ENCODE measurements around the gene NELL1.
"Not testable (repeated sequence)": the region's sequence is repeated elsewhere in the genome, so short reads cannot be mapped to it uniquely, and the experiment has no call there.

Gene NELL1

DNA sequence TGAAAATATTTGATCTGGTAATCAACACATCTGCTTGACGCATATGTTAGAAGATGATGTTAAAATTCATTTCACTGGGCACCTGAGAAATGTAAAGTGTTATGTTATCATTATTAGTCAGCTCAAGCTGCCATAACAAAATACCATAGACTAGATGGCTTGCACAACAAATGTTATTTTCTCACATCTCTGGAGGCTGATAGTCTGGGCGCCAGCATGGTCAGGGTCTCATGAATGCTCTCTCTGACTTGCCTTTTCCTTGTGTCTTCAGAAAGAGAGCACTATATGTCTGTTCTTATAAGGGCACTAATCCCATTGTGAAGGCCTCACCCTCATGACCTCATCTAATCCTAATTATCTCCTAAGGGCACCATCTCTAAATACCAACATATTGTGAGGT, 435.3 kb downstream of the NELL1 start:
- DNase-seq (ENCODE audit: low read depth in 2 of 3, low spot score in 1 of 3), result no peak

DNA sequence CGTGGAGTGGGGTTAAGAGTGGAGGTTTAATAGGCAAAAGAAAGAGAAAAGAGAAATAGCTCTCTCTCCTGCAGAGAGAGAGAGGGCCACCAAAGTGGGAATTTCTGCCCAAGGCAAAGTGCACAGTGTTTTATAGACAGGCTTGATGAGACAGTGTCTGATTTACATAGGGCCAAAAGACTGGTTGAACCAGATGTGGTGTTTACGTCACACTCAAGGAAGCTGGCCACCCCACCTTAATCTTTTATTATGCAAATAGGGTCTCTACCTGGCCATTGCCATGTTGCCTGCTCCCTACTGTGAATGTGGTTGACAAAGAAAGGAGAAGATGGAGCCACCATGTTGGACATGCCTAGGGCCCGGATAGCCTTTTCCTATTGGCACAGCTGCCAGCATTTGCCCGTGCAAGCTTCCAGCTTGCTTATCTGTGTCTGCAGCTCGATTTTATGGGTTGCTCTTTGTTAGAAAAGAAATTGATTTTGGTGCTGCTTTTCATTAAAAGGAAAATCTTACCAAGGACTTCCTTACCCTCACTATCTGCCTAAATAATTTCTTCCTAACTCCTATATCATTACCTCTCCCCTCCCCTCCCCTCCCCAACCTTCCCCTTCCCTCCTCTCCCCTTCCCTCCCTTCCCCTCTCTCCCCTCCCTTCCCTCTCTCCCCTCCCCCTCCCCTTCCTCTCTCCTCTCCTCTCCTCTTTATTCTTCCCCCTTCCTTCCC, 436.0 kb downstream of the NELL1 start:
- no peak for DNase-seq (ENCODE audit: low read depth in 2 of 3, low spot score in 1 of 3)

DNA sequence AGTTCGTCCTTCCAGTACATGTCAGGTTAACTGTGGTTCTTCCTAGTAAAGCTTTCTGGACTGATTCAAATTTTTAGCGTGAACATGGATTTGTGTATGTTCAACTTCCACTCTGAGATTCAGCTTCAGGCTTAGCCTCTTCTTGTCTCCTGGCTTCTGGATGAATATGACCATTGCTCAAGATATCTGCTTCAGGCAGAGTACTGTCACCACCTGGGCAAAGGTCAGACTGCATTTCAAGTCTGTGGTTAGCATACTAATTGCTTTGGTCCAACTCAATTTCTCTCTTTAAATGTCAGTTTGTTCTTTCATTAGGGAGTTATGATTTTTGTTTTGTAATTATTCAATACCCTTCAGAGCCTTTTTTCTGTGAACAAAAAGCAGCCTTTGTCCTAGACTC, 440.0 kb downstream of the NELL1 start:
- DNase-seq (ENCODE audit: low read depth in 2 of 3, low spot score in 1 of 3), result no peak

DNA sequence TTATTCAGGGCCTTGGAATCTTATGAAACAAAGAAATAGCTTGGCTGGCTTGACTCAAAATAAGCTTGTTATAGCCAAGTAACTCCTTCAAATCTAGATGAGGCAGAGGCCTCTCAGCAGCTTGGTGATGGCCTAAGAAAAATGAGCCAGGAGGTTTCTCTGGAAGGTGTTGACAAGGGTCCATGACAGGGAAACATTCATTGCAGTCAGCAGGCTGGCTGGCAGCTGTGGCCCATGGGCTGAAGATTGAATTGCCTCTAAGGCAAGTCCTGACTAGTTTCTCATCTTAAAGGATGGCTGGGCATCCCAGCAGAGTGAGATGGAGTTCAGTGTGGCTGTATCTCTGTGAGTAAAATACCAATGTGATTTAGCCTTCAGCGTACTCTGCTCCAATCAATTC, 441.0 kb downstream of the NELL1 start:
- DNase-seq (ENCODE audit: low read depth in 2 of 3, low spot score in 1 of 3), result no peak

DNA sequence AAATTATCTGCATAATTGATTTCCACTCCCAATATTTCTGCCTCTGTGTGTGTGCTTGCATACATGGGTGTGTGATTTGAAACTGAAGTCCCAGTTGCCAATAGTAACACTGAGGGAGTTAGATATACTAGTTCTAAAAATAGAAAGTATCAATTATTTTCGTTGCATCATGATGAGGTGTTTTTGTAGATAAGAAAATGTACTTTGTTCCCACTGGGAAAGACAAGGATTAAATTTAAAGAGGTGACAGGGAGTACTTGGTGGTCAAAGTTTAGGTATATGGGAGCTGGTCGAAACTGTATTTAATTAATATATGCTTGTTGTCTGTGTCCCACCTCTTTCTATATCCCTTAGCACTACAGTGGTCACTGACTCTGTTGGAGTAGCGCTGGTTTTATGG, 444.5 kb downstream of the NELL1 start:
- no peak for DNase-seq (ENCODE audit: low read depth in 2 of 3, low spot score in 1 of 3)

DNA sequence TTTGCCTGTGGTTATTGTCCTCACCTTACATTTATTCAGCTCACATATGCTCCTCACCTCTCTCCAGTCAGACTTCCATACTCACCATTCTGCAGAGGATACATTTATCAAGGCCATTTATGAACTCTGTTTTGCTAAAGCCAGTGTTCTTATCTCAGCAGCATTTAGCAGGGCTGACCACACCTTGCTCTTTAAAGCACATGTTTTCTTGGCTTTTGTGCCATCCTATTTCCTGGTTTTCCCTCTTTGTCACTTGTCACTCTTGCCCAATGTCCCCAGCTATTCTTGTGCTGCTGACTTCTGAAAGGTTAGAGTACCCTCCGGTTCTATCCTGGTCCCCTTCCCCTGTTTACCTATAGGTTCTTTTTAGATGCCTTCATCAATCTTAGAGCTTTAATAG, 446.6 kb downstream of the NELL1 start:
- no peak for DNase-seq (ENCODE audit: low read depth in 2 of 3, low spot score in 1 of 3)

DNA sequence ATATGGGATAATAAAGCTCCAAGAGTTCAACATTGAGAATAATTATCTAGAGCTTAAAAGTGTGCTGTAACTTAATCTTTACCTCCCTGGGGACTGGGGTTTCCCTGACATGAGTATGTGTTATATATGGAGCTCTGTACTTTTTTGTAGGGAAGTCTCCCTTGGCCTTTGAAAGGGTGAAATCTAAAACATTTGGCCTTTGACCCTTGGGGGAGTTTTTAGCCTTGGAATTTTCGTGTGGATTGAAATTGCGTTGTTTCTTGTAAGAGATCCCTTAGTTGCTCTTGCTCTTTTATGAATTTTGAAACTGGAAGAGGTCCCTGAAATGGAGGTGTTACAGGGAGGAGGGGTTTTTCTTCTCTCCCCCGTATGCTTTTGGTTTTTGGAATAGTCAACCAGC, 450.0 kb downstream of the NELL1 start:
- no peak for DNase-seq (ENCODE audit: low read depth in 2 of 3, low spot score in 1 of 3)

DNA sequence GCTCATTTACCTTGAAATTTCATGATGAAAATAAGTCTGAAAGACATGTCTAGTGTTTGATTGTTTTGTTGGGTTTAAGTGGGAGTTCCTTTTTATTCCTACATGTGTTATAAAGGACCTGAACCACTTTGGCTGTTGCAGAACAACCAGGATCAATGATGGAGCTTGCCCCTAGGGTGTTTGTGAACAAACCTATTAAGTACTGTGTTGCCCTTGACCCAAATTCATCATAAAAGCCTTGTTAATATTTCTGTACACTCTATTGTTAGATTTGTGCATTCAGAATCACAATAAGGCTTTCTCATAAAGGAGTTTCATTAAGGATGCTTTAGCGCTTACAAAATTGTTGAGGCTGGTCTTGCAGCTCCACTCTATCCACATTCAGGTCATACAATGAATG, 452.6 kb downstream of the NELL1 start:
- no peak for DNase-seq (ENCODE audit: low read depth in 2 of 3, low spot score in 1 of 3)

DNA sequence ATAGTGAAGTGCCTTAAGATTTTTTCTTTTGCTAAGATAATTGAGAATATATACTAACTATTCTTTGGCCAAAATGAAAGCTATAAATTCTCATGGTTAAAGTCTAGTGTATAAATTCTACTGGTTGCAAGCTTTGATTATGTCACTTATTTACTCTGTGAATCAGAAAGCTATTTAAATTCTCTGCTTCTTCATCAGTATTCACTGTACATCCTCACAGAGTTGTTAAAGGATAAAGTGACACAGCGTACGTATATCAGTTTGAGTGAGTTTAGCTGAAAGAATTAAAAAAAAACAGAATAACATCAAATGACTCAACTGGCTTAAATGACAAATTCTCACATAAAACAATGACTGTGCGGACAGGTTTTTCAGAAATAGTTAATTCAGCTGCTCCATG, 453.1 kb downstream of the NELL1 start:
- DNase-seq (ENCODE audit: low read depth in 2 of 3, low spot score in 1 of 3), result no peak

DNA sequence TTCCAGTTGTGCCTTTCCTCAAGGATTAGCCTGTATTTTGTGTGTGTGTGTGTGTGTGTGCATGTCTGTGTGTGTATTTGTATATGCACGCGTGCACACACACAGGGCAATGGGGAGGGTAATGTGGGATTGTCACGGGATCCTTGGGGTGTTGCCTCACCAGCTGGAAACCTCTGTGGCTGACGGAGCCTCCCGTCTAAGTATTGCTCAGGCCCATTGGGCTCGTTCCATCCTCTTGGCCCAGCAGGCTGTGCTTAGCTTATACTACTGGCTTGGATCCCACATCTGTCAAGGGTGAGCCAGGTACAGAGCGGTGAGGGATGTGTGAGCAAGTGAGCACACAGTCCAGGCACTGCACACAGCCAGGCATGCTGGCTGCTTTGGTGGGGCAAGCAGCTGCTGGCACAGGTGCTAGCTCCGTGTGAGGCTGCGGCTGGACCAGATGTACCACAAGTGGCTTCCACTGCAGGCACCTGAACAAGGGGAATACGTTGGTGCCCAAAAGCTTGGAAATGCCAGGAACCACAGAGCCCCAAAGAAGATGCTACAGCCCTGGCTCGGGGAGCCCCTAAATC, 462.8 kb downstream of the NELL1 start:
- no peak for DNase-seq (ENCODE audit: low read depth in 2 of 3, low spot score in 1 of 3)

DNA sequence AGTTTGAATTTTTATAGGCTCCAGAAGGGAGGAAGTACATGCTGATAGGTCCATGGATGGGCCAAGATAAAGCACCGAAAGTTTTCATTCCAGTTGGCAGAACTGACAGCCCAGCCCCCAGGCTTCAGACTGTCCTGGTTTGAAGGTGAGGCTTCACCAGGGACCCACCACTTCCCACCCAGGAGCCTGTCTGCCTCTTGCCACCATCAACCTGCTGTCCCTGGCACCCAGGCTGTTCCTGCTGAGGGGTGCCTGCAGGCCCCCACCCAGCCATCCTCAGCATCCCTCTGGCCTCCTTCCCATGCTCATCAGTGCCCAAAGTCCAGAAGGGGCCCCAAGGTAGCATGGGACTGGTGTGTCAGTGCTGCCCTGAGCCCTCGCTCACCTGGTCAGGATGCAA, 463.9 kb downstream of the NELL1 start:
- DNase-seq (ENCODE audit: low read depth in 2 of 3, low spot score in 1 of 3), result no peak

DNA sequence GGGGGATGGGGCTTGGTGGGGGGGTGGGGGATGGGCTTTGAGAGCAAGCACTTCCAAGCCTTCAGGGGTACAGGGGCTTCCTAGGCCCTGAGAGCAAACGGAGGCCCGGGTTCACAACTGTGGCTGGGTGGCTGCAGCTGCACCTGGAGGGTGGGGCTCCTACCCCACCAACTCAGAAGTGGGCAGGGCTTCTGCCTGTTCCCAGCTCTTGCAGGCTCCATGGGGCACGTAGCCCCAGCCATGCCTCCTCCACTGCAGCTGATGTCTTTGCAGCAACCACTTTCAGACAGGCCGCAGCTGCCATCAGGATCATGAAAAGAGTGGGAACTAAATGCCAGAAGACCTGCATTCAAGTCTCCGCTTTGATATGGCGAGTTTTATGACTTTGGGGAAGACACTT, 464.3 kb downstream of the NELL1 start:
- no peak for DNase-seq (ENCODE audit: low read depth in 2 of 3, low spot score in 1 of 3)

DNA sequence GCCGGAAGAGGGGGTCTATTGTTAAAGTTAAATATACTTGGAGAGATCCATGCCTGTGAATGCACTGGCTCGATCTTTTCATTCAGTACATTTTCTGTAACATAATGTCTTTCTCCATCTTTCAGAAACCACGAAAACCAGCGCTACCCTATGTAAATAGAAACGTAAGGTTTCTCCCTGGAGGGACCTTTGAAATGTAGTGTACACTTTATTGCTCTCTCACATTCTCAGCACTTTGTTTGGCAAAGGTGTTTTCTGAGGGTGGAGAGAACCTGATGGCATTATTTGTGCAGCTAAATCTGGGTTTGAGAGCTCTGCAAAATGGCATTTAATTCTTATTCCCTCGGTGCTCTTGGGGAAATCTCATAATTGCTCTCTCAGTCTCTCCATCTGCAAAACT, 468.4 kb downstream of the NELL1 start:
- DNase-seq (ENCODE audit: low read depth in 2 of 3, low spot score in 1 of 3), result no peak

DNA sequence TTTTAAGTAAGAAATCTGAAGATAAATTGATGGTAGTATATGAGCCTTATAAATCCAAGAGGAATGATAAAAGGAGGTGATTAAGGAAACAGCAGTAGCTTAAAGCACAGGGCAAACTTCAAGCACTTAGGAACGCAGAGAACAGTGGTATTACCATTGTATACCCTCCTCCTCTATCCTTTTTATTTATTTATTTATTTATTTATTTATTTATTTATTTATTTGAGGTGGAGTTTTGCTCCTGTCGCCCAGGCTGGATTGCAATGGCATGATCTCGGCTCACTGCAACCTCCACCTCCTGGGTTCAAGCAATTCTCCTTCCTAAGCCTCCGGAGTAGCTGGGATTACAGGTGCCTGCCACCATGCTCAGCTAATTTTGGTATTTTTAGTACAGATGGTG, 472.2 kb downstream of the NELL1 start:
- DNase-seq (ENCODE audit: low read depth in 2 of 3, low spot score in 1 of 3), result not testable (repeated sequence)

DNA sequence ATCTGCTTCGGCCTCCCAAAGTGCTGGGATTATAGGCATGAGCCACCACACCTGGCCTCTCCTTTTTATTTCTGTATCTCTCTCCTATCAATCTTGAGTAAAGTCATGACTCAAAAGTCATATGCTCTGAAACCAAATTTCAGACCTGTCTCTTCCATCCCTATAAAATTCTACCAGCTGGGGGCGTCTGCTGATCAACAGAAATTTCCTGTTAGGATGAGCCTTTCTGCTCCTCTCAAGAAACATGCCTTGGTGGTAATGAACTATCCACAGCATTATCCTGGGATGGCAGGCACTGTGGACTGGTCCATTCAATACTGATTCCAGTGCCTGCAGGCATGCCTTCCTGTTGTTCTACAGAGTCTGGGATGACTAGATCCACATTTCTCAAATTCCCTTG, 472.6 kb downstream of the NELL1 start:
- no peak for DNase-seq (ENCODE audit: low read depth in 2 of 3, low spot score in 1 of 3)

DNA sequence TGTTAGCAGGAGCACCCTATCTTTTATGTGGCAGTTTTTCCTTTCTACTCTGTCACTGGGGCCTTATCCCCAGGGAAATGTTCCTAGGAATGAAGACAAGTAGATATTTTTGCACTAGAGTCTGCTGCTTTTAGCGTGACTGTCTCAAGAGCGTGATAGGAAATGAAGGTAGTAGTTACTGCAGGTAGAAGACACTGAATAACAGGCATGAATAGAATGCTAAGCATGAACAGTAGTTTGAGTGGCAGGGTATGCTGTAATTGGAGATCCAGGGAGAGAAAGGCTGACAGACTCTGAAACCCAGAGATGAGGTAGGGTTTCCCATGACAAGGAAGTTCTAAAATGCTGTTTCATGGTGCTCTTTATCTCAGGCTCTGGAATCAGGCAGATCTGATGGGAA, 475.1 kb downstream of the NELL1 start:
- no peak for DNase-seq (ENCODE audit: low read depth in 2 of 3, low spot score in 1 of 3)

DNA sequence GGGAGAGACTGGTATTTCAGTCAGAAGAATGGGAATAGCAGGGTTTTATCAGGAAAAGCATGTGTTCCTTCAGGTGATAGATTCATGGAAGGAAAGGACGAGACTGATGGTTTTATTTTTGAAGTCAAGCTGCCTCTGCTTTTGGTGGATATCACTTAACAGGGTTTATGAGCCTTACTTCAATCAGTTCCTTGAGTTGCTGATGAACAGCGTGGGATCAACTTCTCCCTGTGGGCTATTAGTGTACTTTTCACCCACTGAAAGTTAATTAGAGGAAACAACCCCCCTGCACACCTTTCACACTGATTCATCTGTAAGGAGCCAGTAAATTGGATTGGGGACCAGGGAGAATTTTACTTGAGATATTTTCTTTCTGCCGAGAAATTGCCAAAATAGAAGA, 479.0 kb downstream of the NELL1 start:
- no peak for DNase-seq (ENCODE audit: low read depth in 2 of 3, low spot score in 1 of 3)

DNA sequence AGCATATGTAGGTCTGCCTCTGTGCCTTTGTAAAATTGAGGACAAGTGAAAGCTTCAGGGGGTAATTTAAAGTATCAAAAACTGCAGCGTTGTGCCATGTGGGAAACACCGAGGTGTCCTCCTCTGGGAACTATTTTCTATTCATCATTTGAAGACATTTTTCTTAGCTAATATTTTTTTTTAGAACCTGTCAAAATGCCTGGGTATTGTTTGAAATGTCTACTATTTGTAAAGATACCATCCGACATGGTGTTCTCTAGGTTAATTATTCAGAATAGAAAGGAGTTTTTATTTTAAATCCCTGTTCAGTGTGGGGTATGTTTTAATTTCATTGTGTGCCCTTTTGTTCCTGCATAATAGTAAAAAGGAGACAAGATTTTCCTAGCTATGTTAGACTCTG, 490.8 kb downstream of the NELL1 start:
- no peak for DNase-seq (ENCODE audit: low read depth in 2 of 3, low spot score in 1 of 3)

DNA sequence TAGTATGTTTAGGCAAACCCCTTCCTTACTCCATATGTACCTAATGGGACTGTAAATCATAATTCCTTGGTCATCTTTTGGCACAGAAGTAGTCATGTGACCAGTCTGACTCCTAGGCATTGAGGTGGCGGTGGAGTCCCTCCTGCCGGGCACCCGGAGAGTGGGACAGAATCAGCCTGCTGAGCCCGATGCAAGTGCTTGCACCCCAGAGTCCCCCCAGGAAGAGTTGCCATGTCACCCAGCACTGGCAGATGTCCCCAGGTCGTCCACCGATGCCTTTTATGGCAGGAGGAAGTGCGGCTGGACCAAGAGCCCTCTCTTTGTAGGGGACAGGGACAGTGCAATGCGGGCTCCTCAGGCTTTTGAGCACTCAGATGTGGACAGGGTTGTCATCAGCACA, 500.3 kb downstream of the NELL1 start:
- DNase-seq (ENCODE audit: low read depth in 2 of 3, low spot score in 1 of 3), result no peak

DNA sequence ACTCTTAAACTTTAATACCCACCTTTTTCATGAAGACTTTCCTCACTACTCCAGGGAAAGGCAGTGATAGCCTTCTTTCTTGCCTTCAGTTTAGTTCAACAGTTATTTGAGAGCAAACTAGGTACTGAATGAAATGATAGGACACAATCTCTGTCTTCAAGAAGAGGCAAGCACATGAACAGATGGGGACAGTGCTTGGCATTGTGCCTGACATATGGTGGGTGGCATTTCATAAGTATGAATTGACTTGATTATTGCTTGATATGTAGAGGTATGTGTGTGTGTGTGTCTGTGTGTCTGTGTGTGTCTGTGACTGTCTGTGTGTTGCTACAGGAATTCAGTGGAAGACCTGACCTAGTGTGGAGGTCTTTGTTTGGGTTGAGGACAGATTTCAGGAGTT, 504.1 kb downstream of the NELL1 start:
- DNase-seq (ENCODE audit: low read depth in 2 of 3, low spot score in 1 of 3), result no peak

DNA sequence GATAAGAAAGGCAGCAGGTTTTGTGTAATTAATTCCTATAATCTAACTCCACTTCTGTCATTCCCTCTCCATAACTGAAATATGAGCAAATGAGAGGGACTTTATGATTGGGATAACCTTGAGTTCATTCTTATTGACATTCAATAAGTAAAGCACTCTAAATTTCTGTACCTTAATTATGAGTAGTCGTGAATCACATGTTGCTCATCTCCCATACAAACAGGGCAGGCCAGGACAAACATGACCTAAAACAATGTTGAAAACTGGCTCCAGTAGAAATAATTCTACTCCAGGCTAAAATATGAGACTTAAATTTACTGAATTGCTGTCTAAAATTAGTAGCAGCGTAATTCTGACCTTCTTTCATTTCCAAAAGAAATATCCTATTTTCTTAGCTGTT, 505.4 kb downstream of the NELL1 start:
- no peak for DNase-seq (ENCODE audit: low read depth in 2 of 3, low spot score in 1 of 3)

DNA sequence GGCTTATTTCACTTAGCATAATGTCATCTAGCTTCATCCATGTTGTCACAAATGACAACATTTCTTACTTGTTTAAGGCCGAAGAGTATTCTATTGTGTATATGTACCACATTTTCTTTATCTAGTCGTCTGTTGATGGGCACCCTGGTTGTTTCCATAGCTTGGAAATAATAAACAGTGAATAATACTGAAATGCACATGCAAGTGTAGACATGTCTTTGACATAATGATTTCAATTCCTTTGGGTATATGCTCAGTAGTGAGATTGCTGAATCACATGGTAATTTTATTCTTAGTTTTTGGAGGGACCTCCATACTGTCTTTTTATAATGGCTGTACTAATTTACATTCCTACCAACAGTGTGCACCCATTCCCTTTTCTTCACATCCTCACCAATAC, 508.0 kb downstream of the NELL1 start:
- no peak for DNase-seq (ENCODE audit: low read depth in 2 of 3, low spot score in 1 of 3)

DNA sequence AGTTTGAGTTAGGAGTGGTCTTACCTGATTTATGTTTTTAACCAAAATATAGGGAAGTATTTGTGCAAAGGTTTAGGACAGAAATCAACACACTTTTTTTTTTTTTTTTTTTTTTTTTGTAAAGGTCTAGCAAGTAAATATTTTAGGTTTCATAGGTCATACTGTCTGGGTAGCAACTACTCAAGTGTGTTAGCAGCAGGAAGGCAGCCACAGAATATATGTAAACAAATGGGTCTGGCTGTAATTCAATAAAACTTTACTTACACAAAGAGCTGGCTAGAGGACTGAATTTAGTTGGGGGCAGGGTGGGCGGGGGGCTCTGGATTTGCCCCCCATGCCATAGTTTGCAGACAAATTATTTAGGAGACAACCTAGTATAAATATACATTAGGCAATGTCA, 510.4 kb downstream of the NELL1 start:
- no peak for DNase-seq (ENCODE audit: low read depth in 2 of 3, low spot score in 1 of 3)
